ENCODE measurements around the gene CFAP54. TPM values are rescaled to one million over a fixed set of nuclear protein-coding genes. Genes with fewer than 3 reads are reported as not detected.

CFAP54 gene
- total RNA-seq, 4 donors from 2014 or later, result 0.22 to 0.62 (median 0.57) TPM; not detected in 1

GRCh38 chr12:96548384-96548783 is 59.0 kb downstream of the CFAP54 start:
- intact Hi-C loops (cut with DNase I), result no loop called here
- 29 to 68% methylated on average over 2 of the region's 2 CpGs for WGBS, 2 donors
- H3K27ac ChIP-seq, result no peak overlapping the region
- DNase-seq, result no peak
- no peaks in the 10 kb centered on the region for H3K27me3 ChIP-seq
- H3K4me1 ChIP-seq, result no peaks in the 10 kb centered on the region
- no peaks in the 10 kb centered on the region for H3K9me3 ChIP-seq
- H3K4me3 ChIP-seq, result no peak overlapping the region
- TF ChIP-seq CTCF (IDR thresholded peaks at IDR 0.05), result no peak
- TF ChIP-seq POLR2A (IDR thresholded peaks at IDR 0.05), result no peak
- no peaks in the 10 kb centered on the region for H3K36me3 ChIP-seq

- H3K27me3 ChIP-seq, result no peaks in the 10 kb centered on the region
- no peaks in the 10 kb centered on the region for H3K36me3 ChIP-seq
- H3K4me1 ChIP-seq, result no peaks in the 10 kb centered on the region
- H3K4me3 ChIP-seq, result no peak overlapping the region
- intact Hi-C loops (cut with DNase I), result no loop called here
- no peaks in the 10 kb centered on the region for H3K9me3 ChIP-seq
- no peak overlapping the region for H3K27ac ChIP-seq
- 41 to 44% methylated on average over 2 of the region's 2 CpGs for WGBS, 2 donors
- DNase-seq, result no peak
- no peak for TF ChIP-seq POLR2A (IDR thresholded peaks at IDR 0.05)
- TF ChIP-seq CTCF (IDR thresholded peaks at IDR 0.05), result no peak
Measured at GRCh38 chr12:96549341-96549740, 60.0 kb downstream of the CFAP54 start.

GRCh38 chr12:96570579-96570978 is 81.2 kb downstream of the CFAP54 start:
- DNase-seq, result no peak
- H3K36me3 ChIP-seq, result no peaks in the 10 kb centered on the region
- TF ChIP-seq POLR2A (IDR thresholded peaks at IDR 0.05) (no peak), CTCF (IDR thresholded peaks at IDR 0.05) (no peak)
- no peak overlapping the region for H3K27ac ChIP-seq
- no peak overlapping the region for H3K4me3 ChIP-seq
- no peaks in the 10 kb centered on the region for H3K4me1 ChIP-seq
- H3K9me3 ChIP-seq, result no peaks in the 10 kb centered on the region
- intact Hi-C loops (cut with DNase I), result loop anchor here (10.0 kb wide), 1 partner anchor 744 kb away; no protein-coding TSS in a partner anchor
- H3K27me3 ChIP-seq, result no peaks in the 10 kb centered on the region

- no peaks in the 10 kb centered on the region for H3K9me3 ChIP-seq
- intact Hi-C loops (cut with DNase I), result loop anchor here (10.0 kb wide), 1 partner anchor 744 kb away; no protein-coding TSS in a partner anchor
- H3K4me3 ChIP-seq, result no peak overlapping the region
- 49 to 67% methylated on average over 4 of the region's 4 CpGs for WGBS, 2 donors
- no peaks in the 10 kb centered on the region for H3K27me3 ChIP-seq
- no peak for DNase-seq
- no peak overlapping the region for H3K27ac ChIP-seq
- TF ChIP-seq POLR2A (IDR thresholded peaks at IDR 0.05) (no peak), CTCF (IDR thresholded peaks at IDR 0.05) (no peak)
- H3K4me1 ChIP-seq, result no peaks in the 10 kb centered on the region
- H3K36me3 ChIP-seq, result no peaks in the 10 kb centered on the region
Measured at GRCh38 chr12:96571101-96571862, 81.9 kb downstream of the CFAP54 start.

- Histone ChIP-seq H3K4me1 (peaks cover 0 to 4% (median 0%) of the 10 kb centered on the region in 3 donors), H3K4me3 (no peak overlapping the region), H3K36me3 (no peaks in the 10 kb centered on the region), H3K27me3 (no peaks in the 10 kb centered on the region), H3K9me3 (no peaks in the 10 kb centered on the region), H3K27ac (no peak overlapping the region)
- TF ChIP-seq POLR2A (IDR thresholded peaks at IDR 0.05) (no peak), CTCF (IDR thresholded peaks at IDR 0.05) (peak in 5 of 6 experiments; percentile 25 to 67 (median 42))
- DNase-seq, result no peak
- WGBS, 2 donors, result 1 to 3% methylated on average over 3 of the region's 3 CpGs
- intact Hi-C loops (cut with DNase I), result loop anchor here (10.0 kb wide), 1 partner anchor 736 kb away; no protein-coding TSS in a partner anchor
Measured at GRCh38 chr12:96578526-96579125, 89.2 kb downstream of the CFAP54 start.

All from esophagus squamous epithelium (tissue), 5 donors.